Stimulated activated CD8-positive, alpha-beta memory T cell treated with anti-CD3 and anti-CD28 coated beads, Interleukin-15, amount 100 ng/mL, for 48 hours (primary cell): ENCODE data around the gene MYO1E.

ENCODE experiments used
- DNase-seq, 2 donors: peaks; one replicate each; pipeline ENCODE4 v3.0.0-alpha.2; 2020; ENCODE audit warnings: low read depth in 2 of 2

Gene MYO1E

GRCh38 chr15:59317211-59317610 is 55.5 kb downstream of the MYO1E start:
- no peak for DNase-seq

- DNase-seq, result no peak
Measured at GRCh38 chr15:59315914-59316451, 56.7 kb downstream of the MYO1E start.

GRCh38 chr15:59313641-59314332 is 58.9 kb downstream of the MYO1E start:
- DNase-seq, result no peak

- DNase-seq, result no peak
Measured at GRCh38 chr15:59312205-59312604, 60.5 kb downstream of the MYO1E start.

- no peak for DNase-seq
Measured at GRCh38 chr15:59311195-59311594, 61.5 kb downstream of the MYO1E start.

GRCh38 chr15:59309405-59309804 is 63.3 kb downstream of the MYO1E start:
- no peak for DNase-seq

- no peak for DNase-seq
Measured at GRCh38 chr15:59307165-59307537, 65.5 kb downstream of the MYO1E start.

- no peak for DNase-seq
Measured at GRCh38 chr15:59306520-59307164, 66.0 kb downstream of the MYO1E start.

GRCh38 chr15:59304807-59305206 is 67.9 kb downstream of the MYO1E start:
- no peak for DNase-seq

GRCh38 chr15:59304034-59304795 is 68.5 kb downstream of the MYO1E start:
- DNase-seq, result peak in 1 of 2 donors; percentile 13

GRCh38 chr15:59303633-59304032 is 69.0 kb downstream of the MYO1E start:
- no peak for DNase-seq

GRCh38 chr15:59303136-59303535 is 69.5 kb downstream of the MYO1E start:
- no peak for DNase-seq

GRCh38 chr15:59301527-59301926 is 71.1 kb downstream of the MYO1E start:
- no peak for DNase-seq

- DNase-seq, result no peak
Measured at GRCh38 chr15:59300618-59301139, 72.0 kb downstream of the MYO1E start.

GRCh38 chr15:59299929-59300617 is 72.6 kb downstream of the MYO1E start:
- peak; percentile 61 to 73 for DNase-seq

- no peak for DNase-seq
Measured at GRCh38 chr15:59298854-59299250, 73.8 kb downstream of the MYO1E start.

GRCh38 chr15:59298225-59298853 is 74.3 kb downstream of the MYO1E start:
- peak; percentile 41 to 42 for DNase-seq

- DNase-seq, result no peak
Measured at GRCh38 chr15:59296181-59296617, 76.5 kb downstream of the MYO1E start.

- DNase-seq, result no peak
Measured at GRCh38 chr15:59295261-59296001, 77.2 kb downstream of the MYO1E start.

- no peak for DNase-seq
Measured at GRCh38 chr15:59294574-59295260, 78.0 kb downstream of the MYO1E start.
